Tibial nerve (tissue), 4 donors: ENCODE data around the gene C1orf94.

ENCODE experiments used
- CTCF ChIP-seq, 5 experiments: fragments of 200-600 bp in 3 of 5; fragments of 450-650 bp in 2 of 5; sonication (generic) in 3 of 5; IDR thresholded peaks; one replicate each; pipeline ENCODE4 v1.5.1; 2016 to 2019; ENCODE audit warnings: antibody characterized with exemption in 5 of 5, mild to moderate bottlenecking in 3 of 5, moderate library complexity in 2 of 5
- EP300 ChIP-seq, 2 donors: sonication (generic); formaldehyde crosslinking; IDR thresholded peaks; one replicate each; pipeline ENCODE4 v1.6.1; 2017; ENCODE audit warnings: antibody characterized with exemption in 2 of 2, mild to moderate bottlenecking in 1 of 2

- TF ChIP-seq CTCF (IDR thresholded peaks at IDR 0.05) = no peak
- no peak for TF ChIP-seq EP300 (IDR thresholded peaks at IDR 0.05)
Measured at GRCh38 chr1:34192621-34193020, 15.9 kb downstream of the C1orf94 start.
